Nucleus accumbens (tissue), 56 donors: Measurements from ENCODE around the gene TACC2.
"Not testable (repeated sequence)": the region's sequence is repeated elsewhere in the genome, so short reads cannot be mapped to it uniquely, and the experiment has no call there.

Experiments
- DNase-seq, 56 donors: peaks; one replicate each; lab custom pipeline; 2025; lab: John Stamatoyannopoulos, UW

TACC2 gene

DNA sequence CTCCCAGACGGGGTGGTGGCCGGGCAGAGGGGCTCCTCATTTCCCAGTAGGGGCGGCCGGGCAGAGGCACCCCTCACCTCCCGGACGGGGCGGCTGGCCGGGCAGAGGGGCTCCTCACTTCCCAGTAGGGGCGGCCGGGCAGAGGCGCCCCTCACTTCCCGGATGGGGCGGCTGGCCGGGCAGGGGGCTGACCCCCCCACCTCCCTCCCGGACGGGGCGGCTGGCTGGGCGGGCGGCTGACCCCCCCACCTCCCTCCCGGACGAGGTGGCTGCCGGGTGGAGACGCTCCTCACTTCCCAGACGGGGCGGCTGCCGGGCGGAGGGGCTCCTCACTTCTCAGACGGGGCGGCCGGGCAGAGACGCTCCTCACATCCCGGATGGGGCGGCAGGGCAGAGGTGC is 214.2 kb downstream of the TACC2 start:
- DNase-seq = not testable (repeated sequence)

- no peak for DNase-seq
These were observed 215.9 kb downstream of the TACC2 start for GRCh38 chr10:122204691-122205489.

DNA sequence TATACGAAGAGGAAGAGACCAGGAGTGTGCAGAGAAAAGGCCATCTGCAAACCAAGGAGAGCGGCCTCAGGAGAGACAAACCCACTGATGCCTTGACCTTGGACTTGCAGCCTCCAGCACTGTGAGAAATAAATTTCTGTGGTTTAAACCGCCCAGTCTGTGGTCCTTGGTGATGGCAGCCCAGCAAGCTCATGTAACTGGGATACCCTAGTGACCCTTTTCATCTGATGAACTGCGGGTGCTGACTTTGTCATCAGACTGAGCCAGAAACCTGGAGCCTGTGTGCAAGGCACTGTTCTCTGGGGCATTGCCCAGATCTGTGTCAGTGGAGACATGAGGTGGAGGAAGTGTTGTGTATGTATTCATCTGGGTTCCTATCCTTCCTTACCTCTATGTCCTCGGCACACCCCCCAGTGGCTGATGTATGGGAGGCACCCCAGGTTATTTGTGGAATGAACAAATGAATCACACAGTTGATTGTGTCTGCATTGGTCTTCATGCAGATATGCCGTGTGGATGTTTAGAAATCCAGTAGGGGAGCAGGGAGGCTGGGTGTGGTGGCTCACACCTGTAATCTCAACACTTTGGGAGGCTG is 217.6 kb downstream of the TACC2 start:
- no peak for DNase-seq

- no peak for DNase-seq
These were observed 218.2 kb downstream of the TACC2 start for GRCh38 chr10:122207163-122207562.

GRCh38 chr10:122207596-122207995 is 218.6 kb downstream of the TACC2 start:
- DNase-seq = no peak

- no peak for DNase-seq
These were observed 219.8 kb downstream of the TACC2 start for GRCh38 chr10:122208571-122209430.

- no peak for DNase-seq
These were observed 221.7 kb downstream of the TACC2 start for GRCh38 chr10:122210481-122211265.

- DNase-seq = no peak
These were observed 224.4 kb downstream of the TACC2 start for GRCh38 chr10:122213364-122213763.

- peak in 39 of 56 donors; percentile 7 to 70 (median 34) for DNase-seq
These were observed 224.8 kb downstream of the TACC2 start for GRCh38 chr10:122213766-122214165.

DNA sequence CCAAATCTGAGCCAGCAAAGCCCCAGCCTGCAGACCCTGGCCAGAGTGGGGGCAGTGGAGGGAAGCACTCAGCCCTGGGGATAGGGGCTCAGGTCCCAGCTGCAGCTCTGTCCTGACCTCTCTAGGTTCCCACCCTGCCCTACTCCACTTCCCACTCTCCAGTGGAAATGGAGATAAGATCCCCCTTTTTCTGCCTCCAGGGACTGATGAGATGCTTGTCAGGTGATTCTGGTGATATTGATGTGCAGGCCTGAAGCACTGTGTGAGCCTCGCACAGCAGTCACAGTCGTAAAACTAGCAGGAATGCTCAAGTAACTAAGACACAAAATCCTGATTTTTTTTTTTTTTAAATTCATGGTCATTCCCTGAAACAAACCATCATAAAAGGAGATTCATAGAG is 227.1 kb downstream of the TACC2 start:
- no peak for DNase-seq

DNA sequence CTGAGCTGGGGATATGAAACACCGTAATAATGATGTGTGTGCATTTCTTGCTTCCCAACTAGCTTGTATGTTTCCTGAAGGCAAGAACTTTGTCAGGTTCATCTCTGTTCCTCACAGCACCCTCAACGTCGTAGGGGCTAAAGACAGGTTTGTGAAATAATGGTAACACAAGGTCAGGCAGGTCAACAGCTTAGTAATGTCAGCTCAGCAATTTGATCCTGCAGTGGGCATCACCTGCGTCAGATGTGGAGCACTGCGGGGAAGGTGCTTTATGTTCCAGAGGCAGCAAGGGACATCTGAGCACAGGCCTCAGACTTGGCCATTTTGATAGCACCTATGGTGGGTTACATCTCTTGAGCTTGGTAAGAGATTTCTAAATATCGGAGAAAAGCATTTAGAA is 230.4 kb downstream of the TACC2 start:
- DNase-seq = no peak

- DNase-seq = no peak
These were observed 231.8 kb downstream of the TACC2 start for GRCh38 chr10:122220736-122221135.

- no peak for DNase-seq
These were observed 233.0 kb downstream of the TACC2 start for GRCh38 chr10:122221958-122222357.

GRCh38 chr10:122222638-122223037 is 233.7 kb downstream of the TACC2 start:
- no peak for DNase-seq

GRCh38 chr10:122224159-122224558 is 235.2 kb downstream of the TACC2 start:
- no peak for DNase-seq

GRCh38 chr10:122225330-122225729 is 236.4 kb downstream of the TACC2 start:
- no peak for DNase-seq

- DNase-seq = no peak
These were observed 238.8 kb downstream of the TACC2 start for GRCh38 chr10:122227754-122228153.

DNA sequence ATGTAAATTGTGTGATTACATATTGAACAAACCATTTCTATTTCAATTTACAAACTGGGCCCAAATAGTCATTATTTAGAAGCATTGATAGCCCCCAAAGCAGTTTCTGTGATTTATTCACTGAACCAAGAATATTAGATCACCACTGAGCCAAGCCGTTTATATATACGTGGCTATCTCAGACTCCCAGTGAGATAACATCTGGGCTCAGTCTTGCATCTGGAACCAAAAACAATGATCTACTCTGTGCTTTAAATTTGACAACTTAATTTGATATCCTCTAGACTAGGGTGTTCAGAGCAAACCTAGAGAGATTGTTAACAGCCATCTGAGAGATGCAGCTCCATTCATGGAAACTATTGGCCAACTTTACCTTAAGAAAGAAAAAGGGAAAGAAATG is 240.7 kb downstream of the TACC2 start:
- DNase-seq = no peak

DNA sequence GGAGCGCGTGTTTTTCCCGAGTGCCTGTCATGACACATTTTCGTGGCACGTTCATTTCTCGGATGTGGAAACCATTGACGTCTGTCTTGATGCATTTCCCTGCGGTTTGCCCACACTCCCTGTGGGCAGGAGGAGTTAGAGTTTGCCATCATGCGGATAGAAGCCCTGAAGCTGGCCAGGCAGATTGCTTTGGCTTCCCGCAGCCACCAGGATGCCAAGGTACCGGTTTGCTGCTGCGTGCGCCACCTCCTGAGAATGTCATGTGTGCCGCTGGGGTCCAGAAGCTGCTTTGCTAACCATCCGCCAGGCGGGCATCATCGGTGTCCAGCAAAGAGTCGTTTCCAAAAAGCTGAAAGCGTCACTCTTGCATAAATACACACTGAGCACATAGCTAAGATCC is 241.3 kb downstream of the TACC2 start:
- peak in 1 of 56 donors; percentile 12 for DNase-seq

GRCh38 chr10:122232769-122233168 is 243.8 kb downstream of the TACC2 start:
- no peak for DNase-seq
